Activated T-cell treated with anti-CD3 and anti-CD28 coated beads, Interleukin-2, amount 50 U/mL, for 72 hours (primary cell): ENCODE results near the gene IMMT. TPM values are rescaled to one million over a fixed set of nuclear protein-coding genes. Genes with fewer than 3 reads are reported as not detected.
"Not testable (repeated sequence)": the region's sequence is repeated elsewhere in the genome, so short reads cannot be mapped to it uniquely, and the experiment has no call there.

ENCODE experiments used
- ATAC-seq, 2 donors: fragments of 150-1000 bp; cut with Tn5 transposase; replicated peaks in 1 of 2; 2 replicates each; pipeline ENCODE4 v1.10.0; 2021; ENCODE audit warnings: moderate library complexity in 2 of 2, mild to moderate bottlenecking in 1 of 2
- DNase-seq, 2 donors: peaks; one replicate each; pipeline ENCODE4 v3.0.0; 2021 to 2022; ENCODE audit warnings: mixed read lengths in 1 of 2
- H3K27ac Mint-ChIP-seq: one replicate; pipeline ENCODE4 v1.8.0; 2022; ENCODE audit warnings: mild to moderate bottlenecking, moderate library complexity, mixed read lengths
- H3K27me3 Mint-ChIP-seq: one replicate; pipeline ENCODE4 v1.8.0; 2022; ENCODE audit warnings: low read depth, mixed read lengths
- H3K36me3 Mint-ChIP-seq, 2 donors: one replicate each; pipeline ENCODE4 v1.8.0; 2022; ENCODE audit warnings: mixed read lengths in 2 of 2, mild to moderate bottlenecking in 1 of 2; ENCODE audit not compliant: insufficient read depth in 2 of 2
- H3K4me1 Mint-ChIP-seq: one replicate; pipeline ENCODE4 v1.8.0; 2022; ENCODE audit warnings: low read depth, mixed read lengths
- H3K4me3 Mint-ChIP-seq, 2 donors: one replicate each; pipeline ENCODE4 v1.8.0; 2022; ENCODE audit warnings: mild to moderate bottlenecking in 2 of 2, mixed read lengths in 2 of 2, moderate library complexity in 2 of 2
- H3K9me3 Mint-ChIP-seq, 2 donors: one replicate each; pipeline ENCODE4 v1.8.0; 2022; ENCODE audit warnings: mixed read lengths in 2 of 2
- total RNA-seq, 2 donors: library from RNA; stranded (reverse); gene quantifications; one replicate each; pipeline ENCODE4 v1.2.3, GENCODE V29; 2022

IMMT gene
- total RNA-seq, 2 donors from 2014 or later, result 125 to 138 TPM

DNA sequence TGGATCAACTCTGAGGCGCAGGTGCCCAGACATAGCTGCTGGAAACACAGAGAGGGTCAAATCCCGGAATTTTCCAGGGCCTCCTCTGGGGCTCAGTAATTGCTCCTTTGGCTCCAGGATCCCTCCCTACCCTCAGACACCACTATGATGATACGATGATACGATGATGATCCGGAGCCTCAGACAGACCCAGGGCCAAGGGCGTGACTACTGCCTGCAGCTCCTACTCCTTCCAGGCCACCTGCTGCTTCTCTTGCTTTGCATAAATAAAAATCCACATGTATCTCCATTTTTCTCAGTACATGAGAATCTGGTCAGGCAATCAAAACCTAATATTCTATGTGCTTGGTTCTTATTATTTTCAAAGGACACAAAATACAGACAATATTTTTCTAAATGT lies 37.6 kb upstream of the IMMT start:
- Mint-ChIP-seq H3K9me3 (no peaks in the 10 kb centered on the region), H3K4me3 (no peak overlapping the region), H3K36me3 (no peaks in the 10 kb centered on the region), H3K4me1 (peaks cover 7% of the 10 kb centered on the region), H3K27me3 (peaks cover 5% of the 10 kb centered on the region), H3K27ac (no peak overlapping the region)
- DNase-seq (no peak), ATAC-seq (no peak)

- Mint-ChIP-seq H3K4me1 (peaks cover 5% of the 10 kb centered on the region), H3K36me3 (no peaks in the 10 kb centered on the region), H3K9me3 (no peaks in the 10 kb centered on the region), H3K27me3 (peaks cover 5% of the 10 kb centered on the region), H3K27ac (no peak overlapping the region), H3K4me3 (no peak overlapping the region)
- no peak for DNase-seq
- no peak for ATAC-seq
These were observed 37.1 kb upstream of the IMMT start for GRCh38 chr2:86232373-86232784.

DNA sequence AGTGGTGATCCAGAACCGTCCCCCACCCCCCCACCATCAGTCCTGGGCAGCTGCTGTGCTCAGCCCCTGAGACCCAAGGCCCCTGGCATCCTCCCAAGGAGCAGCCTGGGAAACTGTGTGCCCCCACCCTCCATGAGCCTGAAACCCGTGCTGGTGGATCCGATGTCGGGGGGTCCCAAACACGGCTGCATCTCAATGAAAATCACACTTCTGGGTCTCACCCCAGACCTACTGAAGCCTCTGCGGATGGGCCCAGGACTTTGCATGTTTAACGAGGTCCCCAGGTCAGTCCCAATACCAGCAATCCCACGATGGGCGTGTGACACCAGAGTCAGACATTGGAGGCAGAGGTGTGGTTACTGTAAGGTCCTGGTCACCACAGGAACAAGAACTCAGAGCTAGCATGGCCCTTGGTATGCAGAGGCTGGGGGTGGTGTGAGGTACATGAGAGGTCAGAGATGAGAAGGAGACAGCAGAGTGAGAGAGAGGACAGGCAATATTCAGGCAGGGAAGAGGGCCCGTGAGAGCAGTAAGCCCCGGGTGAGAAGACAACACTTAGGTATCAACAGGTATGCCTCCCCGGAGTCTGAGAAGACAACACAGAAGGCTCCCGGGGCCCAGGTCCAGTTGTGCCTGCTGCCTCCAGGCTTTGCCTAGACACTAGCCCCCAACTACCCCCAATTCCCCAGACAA lies 36.6 kb upstream of the IMMT start:
- no peaks in the 10 kb centered on the region for H3K36me3 Mint-ChIP-seq
- no peak overlapping the region for H3K27ac Mint-ChIP-seq
- no peaks in the 10 kb centered on the region for H3K4me1 Mint-ChIP-seq
- H3K9me3 Mint-ChIP-seq, result no peaks in the 10 kb centered on the region
- DNase-seq (no peak), ATAC-seq (no peak)
- H3K27me3 Mint-ChIP-seq, result peaks cover 5% of the 10 kb centered on the region
- no peak overlapping the region for H3K4me3 Mint-ChIP-seq

GRCh38 chr2:86230961-86231360 lies 35.7 kb upstream of the IMMT start:
- H3K27me3 Mint-ChIP-seq, result peaks cover 5% of the 10 kb centered on the region
- no peaks in the 10 kb centered on the region for H3K4me1 Mint-ChIP-seq
- no peak for ATAC-seq
- no peak overlapping the region for H3K27ac Mint-ChIP-seq
- no peak overlapping the region for H3K4me3 Mint-ChIP-seq
- H3K9me3 Mint-ChIP-seq, result no peaks in the 10 kb centered on the region
- H3K36me3 Mint-ChIP-seq, result no peaks in the 10 kb centered on the region
- DNase-seq, result no peak

DNA sequence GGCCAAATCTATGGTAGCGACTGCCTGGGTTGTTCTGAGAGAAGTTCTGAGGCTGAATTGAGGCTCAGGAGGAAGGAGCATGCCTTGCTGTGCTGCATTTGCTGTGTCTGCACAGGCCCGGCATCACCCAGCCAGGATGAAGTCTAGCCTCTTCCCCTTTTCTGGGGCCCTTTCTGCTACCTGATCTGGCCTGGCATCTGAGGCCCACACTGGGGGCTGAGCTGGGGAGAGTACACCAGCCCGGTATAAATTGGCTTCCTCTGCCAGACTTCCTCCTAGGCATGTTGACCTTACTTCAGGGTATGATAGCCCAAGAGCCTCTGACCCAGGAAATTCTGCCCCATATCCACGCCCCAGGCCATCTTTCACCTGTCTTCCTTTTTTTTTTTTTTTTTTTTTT lies 34.0 kb upstream of the IMMT start:
- ATAC-seq, result no peak
- Mint-ChIP-seq H3K27ac (no peak overlapping the region), H3K27me3 (peaks cover 5% of the 10 kb centered on the region), H3K36me3 (no peaks in the 10 kb centered on the region), H3K9me3 (no peaks in the 10 kb centered on the region), H3K4me1 (peaks cover 15% of the 10 kb centered on the region), H3K4me3 (no peak overlapping the region)
- no peak for DNase-seq

DNA sequence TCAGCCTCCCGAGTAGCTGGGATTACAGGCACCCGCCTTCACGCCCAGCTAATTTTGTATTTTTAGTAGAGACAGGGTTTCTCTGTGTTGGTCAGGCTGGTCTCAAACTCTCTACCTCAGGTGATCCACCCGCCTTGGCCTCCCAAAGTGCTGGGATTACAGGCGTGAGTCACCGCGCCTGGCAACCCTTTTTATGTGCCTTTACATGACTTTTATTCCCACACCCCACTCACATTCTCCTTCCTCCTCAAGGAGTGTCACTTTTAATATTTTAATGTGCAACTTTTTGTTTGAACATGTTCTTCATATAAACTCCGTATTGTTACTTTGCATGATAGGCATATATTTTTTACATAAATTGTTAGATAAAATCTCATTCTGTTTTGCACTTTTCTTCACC lies 33.3 kb upstream of the IMMT start:
- H3K36me3 Mint-ChIP-seq, ATAC-seq, H3K27me3 Mint-ChIP-seq, H3K27ac Mint-ChIP-seq, H3K4me3 Mint-ChIP-seq, DNase-seq, H3K9me3 Mint-ChIP-seq: not testable (repeated sequence)
- peaks cover 15% of the 10 kb centered on the region for H3K4me1 Mint-ChIP-seq

DNA sequence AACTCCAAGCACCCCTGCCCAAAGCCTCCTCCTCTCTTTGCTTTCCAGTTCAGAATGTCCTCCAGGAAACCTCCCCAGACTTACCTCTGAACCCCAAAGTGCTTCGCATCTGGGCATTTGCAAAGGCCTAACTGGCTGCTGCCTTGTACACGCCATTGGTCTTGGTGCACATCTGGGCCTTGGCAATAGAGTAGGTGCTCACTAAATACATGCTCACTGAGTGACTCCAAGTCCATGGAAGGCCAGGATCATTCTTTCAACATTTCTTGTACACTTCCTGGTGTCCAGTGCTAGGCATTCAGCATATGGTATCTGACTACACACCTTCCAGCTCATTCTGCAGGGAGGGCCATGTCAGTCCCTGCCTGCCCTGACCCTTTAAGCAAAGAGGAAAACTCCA lies 32.4 kb upstream of the IMMT start:
- Mint-ChIP-seq H3K27me3 (no peaks in the 10 kb centered on the region), H3K36me3 (no peaks in the 10 kb centered on the region), H3K27ac (no peak overlapping the region), H3K4me3 (no peak overlapping the region), H3K4me1 (peaks cover 15% of the 10 kb centered on the region), H3K9me3 (no peaks in the 10 kb centered on the region)
- ATAC-seq (no peak), DNase-seq (no peak)

GRCh38 chr2:86226636-86227520 lies 31.6 kb upstream of the IMMT start:
- peaks cover 15% of the 10 kb centered on the region for H3K4me1 Mint-ChIP-seq
- no peak overlapping the region for H3K4me3 Mint-ChIP-seq
- H3K27me3 Mint-ChIP-seq, result no peaks in the 10 kb centered on the region
- DNase-seq, result no peak
- H3K36me3 Mint-ChIP-seq, result no peaks in the 10 kb centered on the region
- no peak overlapping the region for H3K27ac Mint-ChIP-seq
- H3K9me3 Mint-ChIP-seq, result no peaks in the 10 kb centered on the region
- ATAC-seq, result no peak

DNA sequence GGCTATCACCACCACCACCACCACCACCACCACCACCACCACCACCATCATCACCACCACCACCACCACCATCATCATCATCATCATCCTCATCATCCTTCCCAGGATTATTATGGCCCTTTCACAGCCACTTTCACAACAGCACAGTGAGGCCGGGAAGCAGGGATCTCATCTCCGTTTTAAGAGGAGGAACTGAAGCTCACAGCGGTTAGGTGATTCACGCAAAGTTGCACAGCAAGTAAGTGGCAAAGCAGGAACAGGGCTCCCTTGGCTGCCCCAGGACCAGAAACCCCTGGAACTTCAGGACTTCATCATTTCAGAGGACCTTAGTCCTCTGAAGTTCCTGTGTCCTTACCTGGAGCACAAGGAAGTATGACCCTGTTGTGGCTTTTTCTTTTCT lies 30.8 kb upstream of the IMMT start:
- Mint-ChIP-seq H3K27ac (no peak overlapping the region), H3K9me3 (no peaks in the 10 kb centered on the region), H3K36me3 (no peaks in the 10 kb centered on the region), H3K27me3 (no peaks in the 10 kb centered on the region), H3K4me1 (peaks cover 21% of the 10 kb centered on the region), H3K4me3 (no peak overlapping the region)
- ATAC-seq (no peak), DNase-seq (no peak)

DNA sequence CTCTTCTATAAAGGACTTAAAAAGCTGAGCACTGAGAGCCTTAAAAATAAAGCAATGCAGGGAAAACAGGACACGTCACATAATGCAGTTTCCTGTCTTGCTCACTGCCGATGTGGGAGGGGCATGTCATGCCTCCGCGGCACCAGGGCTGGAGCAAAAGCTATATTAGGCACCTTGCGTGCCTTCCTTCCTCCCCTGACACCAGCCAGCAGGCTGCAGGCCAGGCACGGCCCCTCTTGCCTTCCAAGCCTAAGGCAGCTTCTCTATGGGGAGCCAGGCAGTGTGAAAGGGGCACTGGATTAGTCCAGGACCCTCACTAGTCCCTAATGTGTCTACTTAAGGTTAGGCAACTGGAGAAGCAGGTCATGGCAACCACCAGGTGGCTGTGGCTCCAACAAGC lies 30.3 kb upstream of the IMMT start:
- Mint-ChIP-seq H3K9me3 (no peaks in the 10 kb centered on the region), H3K27ac (peak overlapping the region; percentile 79), H3K4me3 (peak overlapping the region; percentile 32 to 46), H3K27me3 (no peaks in the 10 kb centered on the region), H3K36me3 (no peaks in the 10 kb centered on the region), H3K4me1 (peaks cover 24% of the 10 kb centered on the region)
- ATAC-seq, result peak; percentile 75 to 92
- DNase-seq, result peak; percentile 60 to 67

DNA sequence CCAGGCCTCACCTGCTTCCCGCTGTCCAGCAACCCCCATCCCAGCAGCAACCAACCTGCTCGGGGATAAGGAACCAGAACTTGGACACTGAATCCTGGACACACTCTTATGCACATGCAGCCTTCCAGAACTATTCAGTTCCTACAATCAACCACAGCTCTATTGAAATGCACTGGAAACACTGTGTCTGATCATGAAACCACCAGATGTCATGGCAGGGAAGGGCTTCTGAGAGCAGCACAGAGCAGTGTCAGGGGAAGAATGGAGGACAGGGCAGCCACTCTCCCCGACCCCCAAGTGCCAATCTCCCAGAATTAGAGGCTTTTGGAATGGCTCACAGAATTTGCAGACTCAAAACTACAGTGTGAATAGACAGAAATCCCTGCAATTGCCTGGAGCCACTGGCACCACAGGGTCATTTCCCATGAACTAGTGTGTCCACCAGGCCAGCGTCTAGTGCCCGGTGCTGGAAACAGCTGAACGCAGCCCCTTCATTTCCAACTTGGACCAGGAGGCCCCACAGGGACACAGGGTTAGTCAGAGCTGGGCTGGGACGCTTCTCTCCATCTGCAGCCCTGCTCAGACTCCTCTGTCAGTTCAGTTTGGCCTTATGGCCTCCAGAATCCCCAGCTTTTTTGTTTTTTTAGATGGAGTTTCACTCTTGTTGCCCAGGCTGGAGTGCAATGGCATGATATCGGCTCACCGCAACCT lies 29.5 kb upstream of the IMMT start:
- Mint-ChIP-seq H3K27me3 (no peaks in the 10 kb centered on the region), H3K9me3 (no peaks in the 10 kb centered on the region), H3K4me1 (peaks cover 24% of the 10 kb centered on the region), H3K36me3 (no peaks in the 10 kb centered on the region), H3K27ac (peak overlapping the region; percentile 79), H3K4me3 (no peak overlapping the region)
- ATAC-seq, result no peak
- no peak for DNase-seq

GRCh38 chr2:86223927-86224560 lies 28.8 kb upstream of the IMMT start:
- ATAC-seq, result no peak
- H3K27ac Mint-ChIP-seq, result no peak overlapping the region
- H3K27me3 Mint-ChIP-seq, result no peaks in the 10 kb centered on the region
- peaks cover 24% of the 10 kb centered on the region for H3K4me1 Mint-ChIP-seq
- H3K9me3 Mint-ChIP-seq, result no peaks in the 10 kb centered on the region
- no peaks in the 10 kb centered on the region for H3K36me3 Mint-ChIP-seq
- no peak overlapping the region for H3K4me3 Mint-ChIP-seq
- DNase-seq, result no peak
